Fibroblast of pulmonary artery (primary cell): ENCODE measurements around the gene GRIK4.

Experiments
- DNase-seq: peaks from one replicate; pipeline ENCODE4 v3.0.0-alpha.2; 2010; ENCODE audit warnings: low read depth
- H3K4me3 ChIP-seq: replicated peaks from 2 replicates; pipeline ENCODE4 v1.5.1; 2011; ENCODE audit warnings: low read depth, mild to moderate bottlenecking, control low read depth, low read length, moderate library complexity
- CTCF ChIP-seq: IDR thresholded peaks from 2 replicates; pipeline ENCODE4 v1.5.1; 2011; ENCODE audit warnings: mild to moderate bottlenecking, control low read depth, low read length, inconsistent platforms; ENCODE audit errors: missing control alignments

The GRIK4 gene

GRCh38 chr11:120547811-120548681, 36.5 kb downstream of the GRIK4 start:
- peak; percentile 9 for TF ChIP-seq CTCF
- H3K4me3 ChIP-seq = no peak overlapping the region
- peak; percentile 94 for DNase-seq

GRCh38 chr11:120548682-120549209, 37.2 kb downstream of the GRIK4 start:
- TF ChIP-seq CTCF = no peak
- no peak overlapping the region for H3K4me3 ChIP-seq
- no peak for DNase-seq

- DNase-seq = no peak
- H3K4me3 ChIP-seq = no peak overlapping the region
- no peak for TF ChIP-seq CTCF
Measured at GRCh38 chr11:120549346-120549745, 37.8 kb downstream of the GRIK4 start.

- no peak overlapping the region for H3K4me3 ChIP-seq
- no peak for DNase-seq
- no peak for TF ChIP-seq CTCF
Measured at GRCh38 chr11:120550007-120550406, 38.5 kb downstream of the GRIK4 start.

- H3K4me3 ChIP-seq = no peak overlapping the region
- TF ChIP-seq CTCF = no peak
- no peak for DNase-seq
Measured at GRCh38 chr11:120551191-120551590, 39.6 kb downstream of the GRIK4 start.

- TF ChIP-seq CTCF = no peak
Measured at GRCh38 chr11:120554766-120555432, 43.4 kb downstream of the GRIK4 start.

More at GRCh38 chr11:120554766-120555432, 43.4 kb downstream of the GRIK4 start:
- no peak overlapping the region for H3K4me3 ChIP-seq
- DNase-seq = no peak
